22Rv1 (cell line): ENCODE data around the gene ZFP1.

ENCODE experiments used
- ZFX ChIP-seq: fragments of 450-650 bp; IDR thresholded peaks from 2 replicates; pipeline ENCODE4 v1.6.1; 2017; ENCODE audit warnings: antibody characterized with exemption, borderline replicate concordance
- TF ChIP-seq, protein P1 (sequence below): fragments of 450-650 bp; IDR thresholded peaks from 2 replicates; pipeline ENCODE4 v1.5.1; 2017; ENCODE audit warnings: mild to moderate bottlenecking

DNA sequence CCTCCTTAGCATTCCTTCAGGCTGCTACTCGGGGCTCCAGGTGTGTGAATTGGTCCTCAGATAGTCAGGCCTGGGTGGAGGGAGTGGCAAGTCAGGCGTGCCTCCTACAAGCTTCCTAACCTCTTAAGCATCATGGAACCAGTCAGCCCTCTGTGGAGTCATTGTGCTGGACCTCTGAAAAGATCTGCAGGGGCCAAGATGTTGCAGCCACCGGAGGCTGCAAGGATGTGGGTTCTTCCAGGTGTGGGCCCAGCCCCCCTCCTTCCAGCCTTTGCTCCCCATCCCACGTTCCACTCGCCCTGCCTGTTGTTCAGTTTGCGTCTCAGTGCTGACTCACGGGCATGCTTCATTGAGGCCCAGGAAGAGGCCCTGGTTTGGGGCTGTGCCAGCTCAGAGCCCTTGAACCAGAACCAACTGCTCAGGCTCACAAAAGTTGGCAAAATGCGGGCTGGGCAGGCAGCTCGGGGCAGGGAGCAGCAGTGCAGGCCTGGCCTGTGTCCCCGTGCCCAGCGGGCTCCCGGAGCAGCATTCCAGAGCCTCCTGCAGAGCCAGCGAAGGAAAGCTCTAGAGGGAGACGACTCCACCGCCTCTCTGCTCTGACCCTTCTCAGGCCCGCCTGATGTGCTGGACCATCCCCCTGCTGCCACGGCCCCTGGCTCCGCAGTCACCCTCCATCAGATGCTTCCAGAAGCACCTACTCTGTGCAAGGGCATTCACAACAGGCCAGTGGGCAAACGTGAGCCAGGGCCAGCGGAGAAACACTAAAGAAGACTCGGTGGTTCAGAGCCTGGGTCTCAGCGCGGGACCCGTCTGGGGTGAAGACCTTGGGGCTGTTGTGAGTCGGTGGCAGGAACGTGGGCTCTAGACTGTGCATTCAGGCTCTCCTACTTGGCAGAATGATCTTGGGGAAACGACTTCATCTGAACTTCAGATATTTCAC is 39.3 kb upstream of the ZFP1 start:
- TF ChIP-seq, protein P1, sequence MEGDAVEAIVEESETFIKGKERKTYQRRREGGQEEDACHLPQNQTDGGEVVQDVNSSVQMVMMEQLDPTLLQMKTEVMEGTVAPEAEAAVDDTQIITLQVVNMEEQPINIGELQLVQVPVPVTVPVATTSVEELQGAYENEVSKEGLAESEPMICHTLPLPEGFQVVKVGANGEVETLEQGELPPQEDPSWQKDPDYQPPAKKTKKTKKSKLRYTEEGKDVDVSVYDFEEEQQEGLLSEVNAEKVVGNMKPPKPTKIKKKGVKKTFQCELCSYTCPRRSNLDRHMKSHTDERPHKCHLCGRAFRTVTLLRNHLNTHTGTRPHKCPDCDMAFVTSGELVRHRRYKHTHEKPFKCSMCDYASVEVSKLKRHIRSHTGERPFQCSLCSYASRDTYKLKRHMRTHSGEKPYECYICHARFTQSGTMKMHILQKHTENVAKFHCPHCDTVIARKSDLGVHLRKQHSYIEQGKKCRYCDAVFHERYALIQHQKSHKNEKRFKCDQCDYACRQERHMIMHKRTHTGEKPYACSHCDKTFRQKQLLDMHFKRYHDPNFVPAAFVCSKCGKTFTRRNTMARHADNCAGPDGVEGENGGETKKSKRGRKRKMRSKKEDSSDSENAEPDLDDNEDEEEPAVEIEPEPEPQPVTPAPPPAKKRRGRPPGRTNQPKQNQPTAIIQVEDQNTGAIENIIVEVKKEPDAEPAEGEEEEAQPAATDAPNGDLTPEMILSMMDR: no peak
- no peak for TF ChIP-seq ZFX
